Endothelial cell of umbilical vein (primary cell): ENCODE data around the gene COMT.

Experiments used
- EZH2 ChIP-seq: IDR thresholded peaks from 2 replicates; pipeline ENCODE4 v1.6.1; 2012; ENCODE audit warnings: borderline replicate concordance, low read depth, mild to moderate bottlenecking, moderate library complexity, low read length, inconsistent platforms; ENCODE audit not compliant: severe bottlenecking
- FOS ChIP-seq: IDR thresholded peaks from 2 replicates; pipeline ENCODE4 v1.6.1; 2011; ENCODE audit warnings: mild to moderate bottlenecking, low read length, moderate library complexity, borderline replicate concordance; ENCODE audit not compliant: insufficient read depth
- JUN ChIP-seq: IDR thresholded peaks from 2 replicates; pipeline ENCODE4 v1.6.1; 2011; ENCODE audit warnings: borderline replicate concordance, low read depth; ENCODE audit not compliant: insufficient read length, insufficient read depth
- MYC ChIP-seq: IDR thresholded peaks from one replicate; pipeline ENCODE4 v1.6.1; 2011; ENCODE audit warnings: mild to moderate bottlenecking, low read depth, low read length
- POLR2A ChIP-seq: IDR thresholded peaks from 2 replicates; pipeline ENCODE4 v1.6.1; 2012; ENCODE audit warnings: low read depth, mild to moderate bottlenecking, control low read depth, low read length
- POLR2AphosphoS5 ChIP-seq: IDR thresholded peaks from 2 replicates; pipeline ENCODE4 v1.6.1; 2012; ENCODE audit warnings: low read depth, mild to moderate bottlenecking, control low read depth, low read length, moderate library complexity; ENCODE audit not compliant: insufficient read depth
- TF ChIP-seq, protein P1 (sequence below), 2 donors: IDR thresholded peaks; 1 replicate in 1 of 2; 2 replicates in 1 of 2; pipeline ENCODE4 v1.5.1; 2011; ENCODE audit warnings: low read length in 2 of 2, mild to moderate bottlenecking in 2 of 2, moderate library complexity in 2 of 2, control low read depth in 1 of 2, inconsistent platforms in 1 of 2, low read depth in 1 of 2; ENCODE audit not compliant: insufficient read depth in 1 of 2; ENCODE audit errors: extremely low read depth in 1 of 2
- TF ChIP-seq, protein P2 (sequence below): IDR thresholded peaks from 2 replicates; pipeline ENCODE4 v1.6.1; 2011; ENCODE audit not compliant: insufficient read depth, insufficient read length

DNA sequence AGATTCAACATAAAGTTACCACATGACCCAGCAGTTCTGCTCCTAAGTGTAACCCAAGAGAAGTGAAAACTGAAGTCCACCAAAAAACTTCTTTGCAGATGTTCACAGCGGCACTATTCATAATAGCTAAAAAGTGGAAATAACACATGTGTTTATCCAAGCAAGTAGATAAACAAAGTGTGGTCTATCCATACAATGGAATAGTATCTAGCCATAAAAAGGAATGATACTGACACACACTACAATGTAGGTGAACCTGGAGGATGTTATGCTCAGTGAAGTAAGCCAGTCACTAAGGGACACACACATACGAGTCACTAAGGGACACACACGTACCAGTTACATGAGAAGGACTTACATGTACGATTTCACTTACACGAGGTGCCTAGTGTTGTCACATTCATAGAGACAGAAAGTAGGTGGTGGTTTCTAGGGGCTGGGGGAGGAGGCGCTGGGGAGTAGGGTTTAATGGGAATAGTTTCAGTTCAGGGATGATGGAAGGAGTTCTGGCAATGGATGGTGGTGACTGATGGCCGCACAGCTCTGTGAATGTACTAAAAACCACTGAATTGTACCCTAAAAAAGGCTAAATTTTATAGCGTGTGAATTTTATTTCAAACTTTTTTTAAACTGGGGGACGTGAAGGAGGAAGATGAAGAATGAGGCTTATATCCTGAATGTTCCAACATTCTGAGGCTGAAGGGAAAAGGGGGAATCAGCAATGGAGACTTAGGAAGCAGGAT is 27.2 kb upstream of the COMT start:
- TF ChIP-seq, protein P1, sequence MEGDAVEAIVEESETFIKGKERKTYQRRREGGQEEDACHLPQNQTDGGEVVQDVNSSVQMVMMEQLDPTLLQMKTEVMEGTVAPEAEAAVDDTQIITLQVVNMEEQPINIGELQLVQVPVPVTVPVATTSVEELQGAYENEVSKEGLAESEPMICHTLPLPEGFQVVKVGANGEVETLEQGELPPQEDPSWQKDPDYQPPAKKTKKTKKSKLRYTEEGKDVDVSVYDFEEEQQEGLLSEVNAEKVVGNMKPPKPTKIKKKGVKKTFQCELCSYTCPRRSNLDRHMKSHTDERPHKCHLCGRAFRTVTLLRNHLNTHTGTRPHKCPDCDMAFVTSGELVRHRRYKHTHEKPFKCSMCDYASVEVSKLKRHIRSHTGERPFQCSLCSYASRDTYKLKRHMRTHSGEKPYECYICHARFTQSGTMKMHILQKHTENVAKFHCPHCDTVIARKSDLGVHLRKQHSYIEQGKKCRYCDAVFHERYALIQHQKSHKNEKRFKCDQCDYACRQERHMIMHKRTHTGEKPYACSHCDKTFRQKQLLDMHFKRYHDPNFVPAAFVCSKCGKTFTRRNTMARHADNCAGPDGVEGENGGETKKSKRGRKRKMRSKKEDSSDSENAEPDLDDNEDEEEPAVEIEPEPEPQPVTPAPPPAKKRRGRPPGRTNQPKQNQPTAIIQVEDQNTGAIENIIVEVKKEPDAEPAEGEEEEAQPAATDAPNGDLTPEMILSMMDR (IDR thresholded peaks at IDR 0.05; ENCODE audit: extremely low read depth in 1 of 2, insufficient read depth in 1 of 2, low read depth in 1 of 2, low read length in 2 of 2): no peak
- no peak for TF ChIP-seq POLR2AphosphoS5
- no peak for TF ChIP-seq EZH2
- no peak for TF ChIP-seq FOS
- TF ChIP-seq POLR2A: no peak
- TF ChIP-seq MYC: no peak
- TF ChIP-seq, protein P2, sequence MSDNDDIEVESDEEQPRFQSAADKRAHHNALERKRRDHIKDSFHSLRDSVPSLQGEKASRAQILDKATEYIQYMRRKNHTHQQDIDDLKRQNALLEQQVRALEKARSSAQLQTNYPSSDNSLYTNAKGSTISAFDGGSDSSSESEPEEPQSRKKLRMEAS: no peak
- TF ChIP-seq JUN: no peak
